ENCODE data around the gene LIX1L.

Gene LIX1L

GRCh38 chr1:145962157-145963102, 4.6 kb upstream of the LIX1L start:
- Mint-ChIP-seq H3K36me3 (peaks cover 3 to 4% of the 10 kb centered on the region in 2 donors), H3K4me3 (peak overlapping the region; percentile 96), H3K9me3 (no peaks in the 10 kb centered on the region), H3K27ac (peak overlapping the region; percentile 92), H3K27me3 (no peaks in the 10 kb centered on the region), H3K4me1 (peaks cover 40 to 70% of the 10 kb centered on the region in 2 donors)
- no peak for DNase-seq
- no peak for ATAC-seq (replicated peaks)

GRCh38 chr1:145961425-145962156, 3.8 kb upstream of the LIX1L start:
- Mint-ChIP-seq H3K27ac (peak overlapping the region; percentile 92), H3K4me1 (peaks cover 46 to 76% of the 10 kb centered on the region in 2 donors), H3K27me3 (no peaks in the 10 kb centered on the region), H3K4me3 (peak overlapping the region; percentile 96), H3K36me3 (no peaks in the 10 kb centered on the region), H3K9me3 (no peaks in the 10 kb centered on the region)
- DNase-seq, result no peak
- no peak for ATAC-seq (replicated peaks)

GRCh38 chr1:145961109-145961424, 3.2 kb upstream of the LIX1L start:
- Mint-ChIP-seq H3K36me3 (no peaks in the 10 kb centered on the region), H3K4me3 (peak overlapping the region; percentile 96), H3K9me3 (no peaks in the 10 kb centered on the region), H3K27me3 (no peaks in the 10 kb centered on the region), H3K4me1 (peaks cover 46 to 79% of the 10 kb centered on the region in 2 donors), H3K27ac (peak overlapping the region; percentile 92)
- DNase-seq (no peak), ATAC-seq (replicated peaks) (no peak)

GRCh38 chr1:145960468-145961108, 2.8 kb upstream of the LIX1L start:
- no peak for DNase-seq

GRCh38 chr1:145959957-145960467, 2.2 kb upstream of the LIX1L start:
- no peaks in the 10 kb centered on the region for H3K9me3 Mint-ChIP-seq
- no peak for DNase-seq
- no peak for ATAC-seq (replicated peaks)
- H3K27me3 Mint-ChIP-seq, result no peaks in the 10 kb centered on the region
- H3K4me3 Mint-ChIP-seq, result peak overlapping the region; percentile 96
- H3K4me1 Mint-ChIP-seq, result peaks cover 50 to 85% of the 10 kb centered on the region in 2 donors
- H3K36me3 Mint-ChIP-seq, result no peaks in the 10 kb centered on the region
- no peak overlapping the region for H3K27ac Mint-ChIP-seq

More at GRCh38 chr1:145960468-145961108, 2.8 kb upstream of the LIX1L start:
- no peaks in the 10 kb centered on the region for H3K27me3 Mint-ChIP-seq
- no peaks in the 10 kb centered on the region for H3K9me3 Mint-ChIP-seq
- H3K4me1 Mint-ChIP-seq, result peaks cover 47 to 84% of the 10 kb centered on the region in 2 donors
- no peak for ATAC-seq (replicated peaks)
- peak overlapping the region; percentile 92 for H3K27ac Mint-ChIP-seq
- H3K4me3 Mint-ChIP-seq, result peak overlapping the region; percentile 96
- no peaks in the 10 kb centered on the region for H3K36me3 Mint-ChIP-seq

- Mint-ChIP-seq H3K9me3 (no peaks in the 10 kb centered on the region), H3K27ac (peak overlapping the region; percentile 7), H3K4me1 (peaks cover 53 to 90% of the 10 kb centered on the region in 2 donors), H3K27me3 (no peaks in the 10 kb centered on the region), H3K36me3 (peaks cover 0 to 2% of the 10 kb centered on the region in 2 donors), H3K4me3 (peak overlapping the region in 1 of 2 donors; percentile 33)
- ATAC-seq (replicated peaks) (no peak), DNase-seq (no peak)
These were observed 1.5 kb upstream of the LIX1L start for GRCh38 chr1:145959333-145959732.

- H3K4me3 Mint-ChIP-seq, result no peak overlapping the region
- no peak for DNase-seq
- no peaks in the 10 kb centered on the region for H3K27me3 Mint-ChIP-seq
- H3K9me3 Mint-ChIP-seq, result no peaks in the 10 kb centered on the region
- no peak for ATAC-seq (replicated peaks)
- H3K27ac Mint-ChIP-seq, result no peak overlapping the region
- H3K4me1 Mint-ChIP-seq, result peaks cover 50 to 90% of the 10 kb centered on the region in 2 donors
- H3K36me3 Mint-ChIP-seq, result peaks cover 2% of the 10 kb centered on the region in 2 donors
These were observed 917 bp upstream of the LIX1L start for GRCh38 chr1:145958734-145959133.

- Mint-ChIP-seq H3K4me1 (peaks cover 38 to 77% of the 10 kb centered on the region in 2 donors), H3K27ac (peak overlapping the region; percentile 52), H3K9me3 (no peaks in the 10 kb centered on the region), H3K27me3 (no peaks in the 10 kb centered on the region), H3K36me3 (peaks cover 2 to 5% of the 10 kb centered on the region in 2 donors), H3K4me3 (peak overlapping the region; percentile 82 to 85)
- ATAC-seq (replicated peaks) (no peak), DNase-seq (no peak)
These were observed 905 bp downstream of the LIX1L start for GRCh38 chr1:145956781-145957442.

- Mint-ChIP-seq H3K27ac (no peak overlapping the region), H3K4me3 (peak overlapping the region; percentile 82 to 85), H3K4me1 (peaks cover 35 to 76% of the 10 kb centered on the region in 2 donors), H3K36me3 (peaks cover 7 to 10% of the 10 kb centered on the region in 2 donors), H3K27me3 (no peaks in the 10 kb centered on the region), H3K9me3 (no peaks in the 10 kb centered on the region)
- DNase-seq (no peak), ATAC-seq (replicated peaks) (no peak)
These were observed 1.5 kb downstream of the LIX1L start for GRCh38 chr1:145956361-145956760.

GRCh38 chr1:145955436-145955835, 2.4 kb downstream of the LIX1L start:
- H3K27ac Mint-ChIP-seq, result no peak overlapping the region
- ATAC-seq (replicated peaks) (no peak), DNase-seq (no peak)
- H3K4me1 Mint-ChIP-seq, result peaks cover 31 to 68% of the 10 kb centered on the region in 2 donors
- H3K9me3 Mint-ChIP-seq, result no peaks in the 10 kb centered on the region
- peaks cover 7 to 10% of the 10 kb centered on the region in 2 donors for H3K36me3 Mint-ChIP-seq
- no peaks in the 10 kb centered on the region for H3K27me3 Mint-ChIP-seq
- no peak overlapping the region for H3K4me3 Mint-ChIP-seq

- no peak for DNase-seq
- ATAC-seq (replicated peaks), result no peak
- H3K27me3 Mint-ChIP-seq, result no peaks in the 10 kb centered on the region
- no peaks in the 10 kb centered on the region for H3K9me3 Mint-ChIP-seq
- no peak overlapping the region for H3K4me3 Mint-ChIP-seq
- no peak overlapping the region for H3K27ac Mint-ChIP-seq
- H3K36me3 Mint-ChIP-seq, result peaks cover 13% of the 10 kb centered on the region in 2 donors
- H3K4me1 Mint-ChIP-seq, result peaks cover 29 to 62% of the 10 kb centered on the region in 2 donors
These were observed 4.0 kb downstream of the LIX1L start for GRCh38 chr1:145953861-145954260.

- DNase-seq (no peak), ATAC-seq (replicated peaks) (no peak)
- peaks cover 25 to 52% of the 10 kb centered on the region in 2 donors for H3K4me1 Mint-ChIP-seq
- peaks cover 13% of the 10 kb centered on the region in 2 donors for H3K36me3 Mint-ChIP-seq
- no peak overlapping the region for H3K4me3 Mint-ChIP-seq
- no peak overlapping the region for H3K27ac Mint-ChIP-seq
- no peaks in the 10 kb centered on the region for H3K9me3 Mint-ChIP-seq
- no peaks in the 10 kb centered on the region for H3K27me3 Mint-ChIP-seq
These were observed 4.9 kb downstream of the LIX1L start for GRCh38 chr1:145952903-145953302.

GRCh38 chr1:145951526-145951925, 6.3 kb downstream of the LIX1L start:
- Mint-ChIP-seq H3K9me3 (no peaks in the 10 kb centered on the region), H3K27me3 (no peaks in the 10 kb centered on the region), H3K27ac (no peak overlapping the region), H3K36me3 (peaks cover 13 to 19% of the 10 kb centered on the region in 2 donors), H3K4me3 (no peak overlapping the region), H3K4me1 (peaks cover 19 to 44% of the 10 kb centered on the region in 2 donors)
- no peak for DNase-seq
- ATAC-seq (replicated peaks), result no peak

Data from stimulated activated naive B cell treated with anti-CD40 and anti-IgM and Interleukin-4, amounts not matched to agents 10 μg/mL and 1 μg/mL and 100 μg/mL, for 72 hours (primary cell).